GM18519 (cell line): ENCODE measurements around the gene TSKU.

Experiments
- ATAC-seq: cut with Tn5 transposase; IDR thresholded peaks from one replicate; pipeline ENCODE4 v1.9.1; 2021; ENCODE audit warnings: mild to moderate bottlenecking, moderate library complexity; ENCODE audit not compliant: unreplicated experiment, low FRiP score

Gene TSKU

DNA sequence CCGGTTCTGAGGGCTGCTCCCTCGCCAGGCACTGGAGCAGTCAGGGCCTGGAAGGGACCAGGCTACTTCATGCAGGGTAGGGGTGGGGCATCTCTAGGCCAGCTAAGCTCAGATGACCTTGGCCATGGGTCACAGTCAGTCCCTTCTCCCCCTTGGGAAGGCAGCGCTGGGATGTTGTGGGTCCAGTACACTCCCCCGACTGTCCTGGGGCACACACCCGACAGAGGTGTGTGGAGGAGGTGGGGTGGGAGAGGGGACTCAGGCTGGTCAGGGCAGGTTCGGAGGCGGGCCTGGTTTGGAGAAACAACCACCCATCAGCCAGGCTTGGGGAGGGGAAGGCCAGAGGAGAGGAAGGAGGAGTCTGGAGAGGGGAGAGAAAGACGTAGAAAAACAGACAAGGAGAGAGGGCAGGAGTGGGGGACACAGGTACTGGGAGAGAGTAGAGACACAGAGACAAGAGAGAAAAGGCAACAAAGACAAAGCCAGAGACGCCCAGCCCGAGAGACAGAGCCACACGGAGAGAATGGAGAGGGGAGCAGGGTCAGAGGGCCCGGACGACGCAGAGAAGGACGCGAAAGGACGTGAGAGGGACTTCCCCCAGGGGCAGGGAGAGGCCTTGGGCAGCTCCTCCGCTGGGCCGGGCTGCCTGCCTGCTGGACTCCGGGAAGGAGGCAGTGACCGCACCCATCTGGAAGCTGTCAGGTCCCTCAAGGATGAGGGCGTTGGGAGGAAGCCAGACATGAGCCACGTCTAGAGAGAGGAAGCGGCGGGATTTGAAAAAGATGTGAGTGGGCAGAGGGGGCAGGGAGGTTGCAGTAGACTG is 30.6 kb upstream of the TSKU start:
- no peak for ATAC-seq

DNA sequence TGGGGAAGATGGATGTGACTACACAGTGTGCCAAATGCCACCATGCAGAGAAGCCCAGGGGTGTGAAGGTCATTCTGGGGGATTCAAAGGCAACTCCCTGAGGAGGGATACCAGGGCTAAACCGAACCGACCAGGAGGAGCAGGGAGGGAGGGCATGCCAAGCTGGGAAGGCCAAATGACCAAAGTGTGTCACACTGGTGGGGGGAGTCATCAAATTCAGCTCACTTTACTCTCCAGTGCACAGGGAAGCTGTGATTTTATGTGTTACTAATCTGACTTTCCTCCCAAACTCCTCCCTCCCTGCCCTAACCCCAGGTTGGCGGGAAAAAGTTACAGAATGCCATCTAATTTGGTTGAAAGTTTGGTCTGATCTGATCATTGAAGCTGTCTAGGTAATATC is 29.7 kb upstream of the TSKU start:
- no peak for ATAC-seq

- ATAC-seq: no peak
Measured at GRCh38 chr11:76753950-76754349, 29.2 kb upstream of the TSKU start.

DNA sequence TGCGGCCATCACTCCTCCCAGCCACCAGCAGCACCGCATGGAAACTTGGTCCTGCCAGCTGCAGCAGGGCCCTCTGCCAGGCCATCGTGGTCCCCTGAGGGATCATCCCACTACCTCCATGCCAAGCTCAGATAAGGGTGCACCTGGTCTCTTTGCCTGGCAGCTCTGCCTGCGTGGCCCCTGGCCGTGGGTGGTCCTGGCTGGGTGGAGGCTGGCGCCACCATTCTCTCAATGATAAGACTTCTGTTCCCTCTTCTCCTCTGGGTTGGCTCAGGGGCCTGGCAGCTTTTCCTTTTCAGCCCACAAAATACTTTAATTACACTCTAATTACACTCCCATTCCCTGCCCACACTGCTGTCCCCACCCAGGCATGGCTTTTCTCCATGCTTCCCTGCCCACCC is 26.8 kb upstream of the TSKU start:
- no peak for ATAC-seq

- ATAC-seq: no peak
Measured at GRCh38 chr11:76758311-76758710, 24.8 kb upstream of the TSKU start.

DNA sequence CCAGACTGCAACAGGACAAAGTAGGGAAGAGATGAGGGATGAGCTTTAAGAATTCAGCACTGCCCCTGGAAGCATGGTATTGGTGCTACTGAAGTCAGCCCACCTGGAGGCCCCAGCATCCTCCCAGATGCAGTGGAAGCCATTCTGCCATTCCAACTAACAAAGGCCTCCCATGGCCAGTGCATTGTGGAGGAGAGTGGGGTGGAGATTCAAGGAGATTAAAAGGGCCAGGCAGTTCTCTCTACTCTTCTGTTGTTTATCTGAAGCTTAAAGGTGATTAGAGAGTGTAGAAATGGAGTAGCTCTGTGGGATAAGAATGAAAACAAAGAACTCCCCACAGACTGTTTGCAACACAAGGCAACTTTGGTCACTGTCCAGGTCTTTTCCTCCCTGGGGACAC is 24.1 kb upstream of the TSKU start:
- ATAC-seq: no peak

- ATAC-seq: no peak
Measured at GRCh38 chr11:76759517-76759916, 23.6 kb upstream of the TSKU start.

GRCh38 chr11:76760236-76760635 is 22.9 kb upstream of the TSKU start:
- no peak for ATAC-seq

DNA sequence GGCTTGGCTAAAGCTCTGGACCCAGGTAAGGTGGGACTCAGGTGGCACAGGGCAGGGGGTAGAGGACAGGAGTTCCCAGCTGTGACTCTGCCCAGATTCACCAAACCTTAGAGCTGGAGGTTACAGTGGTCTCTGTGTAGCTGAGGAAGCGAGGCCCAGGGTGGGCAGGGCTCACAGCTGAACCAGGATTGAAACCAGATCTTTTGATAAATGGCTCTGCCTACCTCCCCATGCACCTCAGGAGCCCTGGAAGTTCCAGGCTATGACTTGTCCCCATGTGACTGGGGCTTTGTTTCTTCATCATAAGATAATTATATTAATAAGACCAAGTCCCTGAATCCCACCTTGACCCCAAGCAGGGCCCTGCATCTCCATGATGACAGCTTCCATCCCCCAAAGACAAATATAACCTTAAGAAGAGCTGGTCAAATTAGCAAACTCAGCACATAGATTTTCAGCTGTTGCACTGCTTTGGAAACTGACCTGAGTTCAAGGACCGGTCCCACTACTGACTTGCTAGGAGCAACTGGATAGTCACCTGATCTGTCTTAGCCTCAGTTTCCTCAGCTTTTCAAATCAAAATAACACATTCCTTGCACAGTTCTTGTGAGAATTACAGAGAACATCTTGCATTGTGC is 21.3 kb upstream of the TSKU start:
- no peak for ATAC-seq

DNA sequence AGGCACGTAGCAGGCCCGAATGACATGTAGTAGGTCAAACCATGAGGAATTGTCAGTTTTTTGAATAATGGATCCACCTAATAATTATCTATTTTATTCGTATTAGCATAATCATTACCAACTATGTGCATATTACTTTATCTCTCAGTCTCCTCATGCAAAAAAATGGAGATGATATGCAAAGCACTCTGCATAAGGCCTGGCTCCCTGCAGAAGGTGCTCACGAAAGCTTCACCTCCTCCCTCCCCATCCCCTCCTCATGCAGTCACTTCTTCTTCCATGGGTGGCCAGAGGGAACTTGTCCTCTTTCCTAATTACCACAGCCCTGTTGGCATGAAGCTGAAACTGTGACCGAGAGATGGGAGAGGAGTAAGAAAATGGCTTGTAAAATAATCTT is 20.8 kb upstream of the TSKU start:
- no peak for ATAC-seq

DNA sequence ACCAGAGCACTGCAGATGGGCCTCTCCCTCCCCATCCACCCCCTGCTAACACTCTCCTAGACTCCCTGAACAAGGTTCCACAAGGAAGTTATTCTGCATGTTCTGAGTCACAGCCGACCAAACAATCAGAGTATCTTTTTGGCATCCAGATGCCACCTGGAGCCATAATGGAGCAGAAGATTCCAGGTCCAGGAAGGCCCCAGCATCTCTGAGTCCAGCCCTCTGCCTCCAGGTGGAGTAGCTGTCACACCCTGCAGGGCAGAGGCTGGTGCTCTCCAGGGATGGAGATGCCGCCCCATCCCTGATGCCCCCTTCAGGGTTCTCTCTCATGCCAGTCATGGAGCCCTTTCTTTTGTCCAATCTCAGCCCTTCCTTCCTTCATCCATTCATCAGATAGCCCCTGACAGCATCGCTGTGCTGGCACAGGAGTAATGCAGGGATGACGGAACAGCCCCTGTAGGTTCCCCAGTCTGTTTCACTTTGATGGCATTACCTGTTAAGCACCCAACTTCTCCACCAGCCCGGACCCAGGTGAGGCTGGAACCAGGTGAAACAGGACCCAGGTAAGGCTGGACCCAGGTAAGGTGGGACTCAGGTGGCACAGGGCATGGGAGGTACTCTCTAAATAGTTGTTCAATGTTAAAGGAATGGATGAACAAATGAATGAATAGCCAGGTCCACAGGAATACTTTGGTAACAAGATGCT is 20.1 kb upstream of the TSKU start:
- ATAC-seq: no peak

DNA sequence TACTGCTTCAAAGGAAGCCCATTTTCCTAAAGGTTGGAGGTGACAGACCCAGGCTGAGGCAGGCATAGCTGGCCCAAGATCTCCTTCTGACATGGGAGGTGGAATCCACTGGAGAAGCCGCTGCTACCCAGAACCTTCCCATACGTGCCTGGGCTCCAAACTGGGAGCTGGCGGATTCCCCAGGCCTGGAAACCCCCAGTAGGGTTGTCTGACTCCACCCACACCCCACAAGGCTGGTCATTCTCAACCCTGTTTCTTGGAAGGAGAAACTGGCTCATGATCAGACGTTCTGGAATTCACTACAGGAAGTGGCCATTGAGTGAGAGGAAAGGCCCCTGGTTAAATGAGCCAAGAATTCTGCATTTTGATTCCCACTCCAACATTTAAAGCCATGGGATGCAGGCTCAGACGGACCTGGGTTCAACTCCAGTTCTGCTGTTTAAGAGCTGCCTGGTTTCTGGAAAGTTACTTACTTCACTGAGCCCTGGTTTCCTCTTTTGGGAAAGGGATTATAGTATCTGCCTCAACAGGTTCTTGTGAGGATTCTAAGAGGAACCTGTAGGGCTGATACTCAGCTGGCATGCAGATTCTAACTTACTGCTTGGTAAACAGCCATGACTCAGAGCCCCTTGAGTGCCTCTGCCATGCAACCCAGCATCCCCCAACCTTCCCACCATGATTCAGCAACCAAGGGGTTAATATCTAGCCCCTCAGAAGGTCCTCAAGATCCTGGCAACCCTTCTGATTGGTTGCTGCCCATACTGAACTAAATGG is 19.4 kb upstream of the TSKU start:
- no peak for ATAC-seq

GRCh38 chr11:76764941-76765665 is 18.1 kb upstream of the TSKU start:
- ATAC-seq: no peak

DNA sequence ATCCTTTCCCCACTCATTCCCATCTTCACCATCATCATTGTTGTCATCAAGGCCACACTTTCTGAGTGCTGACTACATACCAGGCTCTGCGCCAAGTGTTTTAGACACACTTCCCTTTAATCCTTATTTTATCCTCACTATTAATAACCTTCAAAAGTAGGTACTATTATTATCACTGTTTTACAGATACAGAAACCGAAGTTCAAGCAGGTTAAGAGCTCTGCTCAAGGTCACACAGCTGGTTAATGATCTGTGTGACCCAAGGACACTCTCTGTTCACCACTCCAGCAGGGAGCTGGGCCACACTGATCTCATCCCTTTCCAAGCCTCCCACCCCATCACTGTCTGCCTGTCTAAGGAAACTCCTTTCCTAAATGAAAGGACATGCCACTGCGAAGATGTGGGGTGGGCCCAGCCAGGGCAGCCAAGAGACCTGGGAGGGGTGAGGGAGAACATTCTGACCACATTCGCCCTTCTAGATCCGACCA is 17.2 kb upstream of the TSKU start:
- ATAC-seq: no peak

DNA sequence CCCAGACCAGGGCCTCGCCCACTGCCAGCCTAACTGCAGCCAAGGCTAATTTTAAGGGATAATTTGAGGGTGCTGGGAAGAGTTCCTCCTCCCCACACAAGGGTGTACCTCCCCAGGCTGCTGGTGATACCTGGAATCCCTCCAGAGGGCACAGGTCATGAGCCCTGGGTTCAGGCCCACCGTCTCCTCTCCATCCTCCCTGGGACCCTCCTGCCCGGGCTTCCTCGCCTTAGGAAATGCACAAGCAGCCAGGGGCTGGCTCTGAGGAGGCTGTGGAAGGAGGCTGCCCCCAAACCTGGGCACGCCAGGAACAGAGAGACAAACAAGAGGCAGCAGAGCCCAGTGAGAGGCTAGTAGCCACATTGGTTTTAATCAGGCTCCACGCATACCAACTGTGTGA is 16.6 kb upstream of the TSKU start:
- ATAC-seq: no peak

DNA sequence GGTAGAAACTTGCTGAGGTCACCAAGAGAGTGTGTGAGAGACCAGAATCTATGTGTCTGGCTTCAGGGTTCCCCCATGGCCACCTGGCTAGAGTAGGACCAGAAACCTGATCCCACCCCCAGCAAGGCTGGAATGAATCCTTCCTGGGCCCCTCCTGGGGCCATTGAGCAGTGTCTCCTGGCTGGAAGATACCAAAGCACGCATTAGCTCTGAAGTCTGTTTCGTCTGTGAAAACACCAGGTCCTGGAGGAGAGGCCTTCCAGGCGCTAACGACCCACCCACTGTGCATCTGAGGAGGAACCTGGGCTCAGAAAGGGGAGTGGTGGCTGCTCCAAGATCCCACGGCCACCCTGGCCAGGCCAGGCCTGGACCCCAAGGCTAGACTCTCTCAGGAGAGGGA is 15.5 kb upstream of the TSKU start:
- no peak for ATAC-seq

DNA sequence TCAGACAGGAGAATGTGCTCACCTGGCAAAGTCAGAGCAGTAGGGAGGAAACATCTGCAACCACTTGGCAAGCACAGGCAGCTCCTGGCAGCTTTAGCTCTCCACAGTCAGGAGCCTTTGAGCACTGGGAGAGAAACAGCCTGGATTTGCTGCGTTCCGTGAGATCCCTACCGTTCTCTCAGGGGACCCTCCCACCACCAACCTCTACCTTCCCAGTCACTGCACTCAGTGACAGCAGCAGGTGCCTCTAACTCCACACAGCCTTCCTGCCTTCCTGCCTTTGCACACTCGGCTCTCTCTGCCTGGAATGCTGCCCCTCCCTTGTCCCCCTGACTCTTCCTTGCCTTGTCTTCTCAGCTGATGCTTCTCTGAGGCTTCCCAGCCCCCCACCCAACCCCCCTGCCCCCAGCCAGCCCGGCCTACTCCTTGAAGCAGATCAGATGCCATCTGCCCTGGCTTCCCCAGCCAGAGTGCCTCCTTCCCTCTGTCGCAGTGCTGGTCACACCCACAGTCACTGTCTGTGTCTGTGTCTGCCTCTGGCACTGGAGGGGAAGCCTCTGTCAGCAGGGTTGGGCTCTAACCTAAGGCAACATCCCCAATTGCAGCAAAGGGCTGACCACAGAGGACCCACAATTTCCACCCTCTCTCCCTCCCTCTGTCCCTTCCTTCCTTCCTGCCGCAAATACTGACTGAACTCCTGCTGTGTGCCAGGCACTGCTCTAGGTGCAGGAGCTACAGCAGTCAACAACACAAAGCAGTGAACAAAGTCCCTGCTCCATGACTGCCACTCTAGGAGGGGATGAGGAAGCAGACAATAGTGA is 14.9 kb upstream of the TSKU start:
- no peak for ATAC-seq

GRCh38 chr11:76768909-76769560 is 14.1 kb upstream of the TSKU start:
- no peak for ATAC-seq
